ENCODE results near the gene APBA1. TPM values are rescaled to one million over a fixed set of nuclear protein-coding genes. Genes with fewer than 3 reads are reported as not detected.

APBA1 gene
- polyA plus RNA-seq, 3 donors: 1.6 TPM; not detected in 2

GRCh38 chr9:69465473-69465872 lies 206.7 kb downstream of the APBA1 start:
- Histone ChIP-seq H3K27me3 (ENCODE audit: control insufficient read depth in 2 of 2, insufficient read depth in 2 of 2, low read length in 2 of 2) (no peaks in the 10 kb centered on the region), H3K36me3 (replicated peaks in 1 of 2; ENCODE audit: control insufficient read depth in 1 of 2, insufficient read depth in 2 of 2, low read length in 2 of 2) (no peaks in the 10 kb centered on the region), H2AFZ (ENCODE audit: insufficient read depth, low read depth, low read length, poor library complexity, severe bottlenecking) (no peak overlapping the region), H3K4me1 (ENCODE audit: control insufficient read depth in 1 of 2, insufficient read depth in 2 of 2, low read length in 2 of 2) (peaks cover 9 to 11% of the 10 kb centered on the region in 2 donors), H4K20me1 (ENCODE audit: insufficient read depth, low read length) (no peaks in the 10 kb centered on the region), H3K9me3 (replicated peaks in 1 of 2; ENCODE audit: control insufficient read depth in 1 of 2, insufficient read depth in 1 of 2, low read length in 2 of 2) (no peaks in the 10 kb centered on the region), H3K27ac (ENCODE audit: low read depth in 1 of 2, low read length in 2 of 2) (no peak overlapping the region), H3K79me2 (ENCODE audit: insufficient read depth, low read length) (no peaks in the 10 kb centered on the region), H3K4me3 (replicated peaks in 1 of 3; ENCODE audit: low read depth in 2 of 3, low read length in 3 of 3) (no peak overlapping the region), H3K9ac (ENCODE audit: insufficient read depth, low read length, poor library complexity, severe bottlenecking) (no peak overlapping the region), H3K4me2 (replicated peaks; ENCODE audit: extremely low read depth, low read length, poor library complexity, severe bottlenecking) (no peak overlapping the region)
- Mint-ChIP-seq H3K27me3 (ENCODE audit: low read depth in 3 of 3) (peaks cover 0 to 3% (median 2%) of the 10 kb centered on the region in 3 donors), H3K4me1 (peaks cover 22% of the 10 kb centered on the region), H3K9me3 (peaks cover 0 to 2% (median 0%) of the 10 kb centered on the region in 7 donors), H3K27ac (no peak overlapping the region), H3K4me3 (no peak overlapping the region), H3K36me3 (no peaks in the 10 kb centered on the region)
- intact Hi-C loops (cut with micrococcal nuclease): no loop called here
- WGBS (ENCODE audit: insufficient coverage): 67% methylated on average over 1 of the region's 3 CpGs
- DNase-seq: no peak
- TF ChIP-seq, protein P1, sequence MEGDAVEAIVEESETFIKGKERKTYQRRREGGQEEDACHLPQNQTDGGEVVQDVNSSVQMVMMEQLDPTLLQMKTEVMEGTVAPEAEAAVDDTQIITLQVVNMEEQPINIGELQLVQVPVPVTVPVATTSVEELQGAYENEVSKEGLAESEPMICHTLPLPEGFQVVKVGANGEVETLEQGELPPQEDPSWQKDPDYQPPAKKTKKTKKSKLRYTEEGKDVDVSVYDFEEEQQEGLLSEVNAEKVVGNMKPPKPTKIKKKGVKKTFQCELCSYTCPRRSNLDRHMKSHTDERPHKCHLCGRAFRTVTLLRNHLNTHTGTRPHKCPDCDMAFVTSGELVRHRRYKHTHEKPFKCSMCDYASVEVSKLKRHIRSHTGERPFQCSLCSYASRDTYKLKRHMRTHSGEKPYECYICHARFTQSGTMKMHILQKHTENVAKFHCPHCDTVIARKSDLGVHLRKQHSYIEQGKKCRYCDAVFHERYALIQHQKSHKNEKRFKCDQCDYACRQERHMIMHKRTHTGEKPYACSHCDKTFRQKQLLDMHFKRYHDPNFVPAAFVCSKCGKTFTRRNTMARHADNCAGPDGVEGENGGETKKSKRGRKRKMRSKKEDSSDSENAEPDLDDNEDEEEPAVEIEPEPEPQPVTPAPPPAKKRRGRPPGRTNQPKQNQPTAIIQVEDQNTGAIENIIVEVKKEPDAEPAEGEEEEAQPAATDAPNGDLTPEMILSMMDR (IDR thresholded peaks at IDR 0.05): no peak

DNA sequence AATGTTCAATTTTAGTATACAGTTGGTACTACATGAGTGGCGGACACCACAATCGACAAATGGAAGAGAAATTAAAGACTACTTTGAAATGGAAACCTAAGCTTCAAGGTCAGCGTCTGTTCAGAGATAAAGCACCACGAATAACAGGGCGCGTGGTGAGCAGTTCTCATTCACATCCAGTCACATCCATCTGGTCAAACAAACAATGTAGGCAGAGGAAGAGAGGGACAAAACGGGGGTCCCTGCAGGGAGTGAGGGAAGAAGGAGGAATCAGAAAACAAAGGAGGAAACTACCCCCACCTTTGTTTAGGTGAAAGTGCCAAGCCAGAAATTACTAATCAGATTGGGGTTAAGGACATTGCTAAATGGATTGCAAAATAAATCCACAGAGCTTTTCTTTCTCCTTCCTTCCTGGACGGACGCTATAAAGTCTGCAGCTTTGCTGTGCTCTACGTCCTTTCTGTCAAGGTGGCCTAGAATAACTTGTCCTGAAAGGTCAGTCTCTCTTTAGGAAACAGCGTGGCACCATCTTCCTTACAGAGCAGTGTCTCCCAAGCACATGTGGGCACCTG lies 208.6 kb downstream of the APBA1 start:
- intact Hi-C loops (cut with micrococcal nuclease): no loop called here
- H3K27me3 ChIP-seq (ENCODE audit: control insufficient read depth in 2 of 2, insufficient read depth in 2 of 2, low read length in 2 of 2): no peaks in the 10 kb centered on the region
- Mint-ChIP-seq H3K27me3 (ENCODE audit: low read depth in 3 of 3) (peaks cover 0 to 3% (median 2%) of the 10 kb centered on the region in 3 donors), H3K27ac (peak overlapping the region in 2 of 7 donors; percentile 51 to 60), H3K36me3 (no peaks in the 10 kb centered on the region), H3K4me1 (peaks cover 31% of the 10 kb centered on the region), H3K9me3 (peaks cover 0 to 2% (median 0%) of the 10 kb centered on the region in 7 donors), H3K4me3 (peak overlapping the region; percentile 53 to 72)
- H3K79me2 ChIP-seq (ENCODE audit: insufficient read depth, low read length): no peaks in the 10 kb centered on the region
- peaks cover 9 to 15% of the 10 kb centered on the region in 2 donors for H3K4me1 ChIP-seq (ENCODE audit: control insufficient read depth in 1 of 2, insufficient read depth in 2 of 2, low read length in 2 of 2)
- no peaks in the 10 kb centered on the region for H3K9me3 ChIP-seq (replicated peaks in 1 of 2; ENCODE audit: control insufficient read depth in 1 of 2, insufficient read depth in 1 of 2, low read length in 2 of 2)
- TF ChIP-seq, protein P1 (IDR thresholded peaks at IDR 0.05): no peak
- H4K20me1 ChIP-seq (ENCODE audit: insufficient read depth, low read length): no peaks in the 10 kb centered on the region
- no peak overlapping the region for H3K27ac ChIP-seq (ENCODE audit: low read depth in 1 of 2, low read length in 2 of 2)
- H3K9ac ChIP-seq (ENCODE audit: insufficient read depth, low read length, poor library complexity, severe bottlenecking): no peak overlapping the region
- peak overlapping the region; percentile 45 for H2AFZ ChIP-seq (ENCODE audit: insufficient read depth, low read depth, low read length, poor library complexity, severe bottlenecking)
- peak overlapping the region in 1 of 3 experiments; percentile 35 for H3K4me3 ChIP-seq (replicated peaks in 1 of 3; ENCODE audit: low read depth in 2 of 3, low read length in 3 of 3)
- 16% methylated on average over 4 of the region's 11 CpGs for WGBS (ENCODE audit: insufficient coverage)
- H3K4me2 ChIP-seq (replicated peaks; ENCODE audit: extremely low read depth, low read length, poor library complexity, severe bottlenecking): peak overlapping the region; percentile 32
- DNase-seq: no peak
- H3K36me3 ChIP-seq (replicated peaks in 1 of 2; ENCODE audit: control insufficient read depth in 1 of 2, insufficient read depth in 2 of 2, low read length in 2 of 2): no peaks in the 10 kb centered on the region
